GM18517 (cell line): Measurements from ENCODE around the gene BAIAP2.

Experiments
- ATAC-seq: cut with Tn5 transposase; IDR thresholded peaks from one replicate; pipeline ENCODE4 v1.9.1; 2021; ENCODE audit warnings: mild to moderate bottlenecking, moderate library complexity; ENCODE audit not compliant: unreplicated experiment

BAIAP2 gene

DNA sequence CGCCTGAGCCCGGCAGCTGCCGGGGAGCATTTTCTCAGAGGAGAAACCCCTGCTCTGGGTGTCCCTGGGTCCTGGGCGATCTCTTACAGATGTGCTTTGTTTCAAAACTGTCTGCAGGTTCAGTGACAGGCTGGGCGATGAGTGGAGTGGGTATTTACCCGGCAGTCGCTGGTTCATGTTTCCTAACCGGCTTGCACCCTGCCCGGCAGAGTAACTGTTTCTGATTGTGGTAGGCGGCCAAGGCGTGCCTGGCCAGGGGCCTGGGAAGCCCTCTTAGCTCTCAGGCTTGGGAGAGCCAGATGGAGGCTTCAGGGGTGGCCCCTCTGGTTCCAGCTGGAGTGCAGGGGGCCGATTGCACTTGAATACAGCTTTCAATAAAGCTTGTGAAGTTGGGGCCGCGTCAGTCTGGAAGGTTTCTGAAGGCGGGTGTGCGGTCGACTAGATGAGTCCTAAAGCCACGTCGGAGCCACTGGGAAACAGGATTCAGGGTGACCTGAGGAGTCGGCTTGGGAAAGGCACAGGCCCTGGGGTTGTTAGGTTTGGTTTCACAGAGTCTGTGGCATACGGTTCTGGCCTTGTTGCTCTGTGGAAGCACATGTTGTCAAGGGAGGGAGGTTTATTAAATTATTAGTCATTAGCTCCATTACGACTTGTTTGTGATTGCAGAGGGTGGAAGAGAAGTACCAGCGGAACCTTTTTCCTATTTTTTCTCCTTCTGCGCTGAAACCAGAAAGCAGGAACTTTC lies 1.4 kb downstream of the BAIAP2 start:
- ATAC-seq = no peak

- no peak for ATAC-seq
Measured at GRCh38 chr17:81037026-81037797, 2.3 kb downstream of the BAIAP2 start.

GRCh38 chr17:81037798-81038733 lies 3.1 kb downstream of the BAIAP2 start:
- no peak for ATAC-seq

- no peak for ATAC-seq
Measured at GRCh38 chr17:81039096-81039495, 4.1 kb downstream of the BAIAP2 start.

GRCh38 chr17:81039854-81040758 lies 5.2 kb downstream of the BAIAP2 start:
- no peak for ATAC-seq

DNA sequence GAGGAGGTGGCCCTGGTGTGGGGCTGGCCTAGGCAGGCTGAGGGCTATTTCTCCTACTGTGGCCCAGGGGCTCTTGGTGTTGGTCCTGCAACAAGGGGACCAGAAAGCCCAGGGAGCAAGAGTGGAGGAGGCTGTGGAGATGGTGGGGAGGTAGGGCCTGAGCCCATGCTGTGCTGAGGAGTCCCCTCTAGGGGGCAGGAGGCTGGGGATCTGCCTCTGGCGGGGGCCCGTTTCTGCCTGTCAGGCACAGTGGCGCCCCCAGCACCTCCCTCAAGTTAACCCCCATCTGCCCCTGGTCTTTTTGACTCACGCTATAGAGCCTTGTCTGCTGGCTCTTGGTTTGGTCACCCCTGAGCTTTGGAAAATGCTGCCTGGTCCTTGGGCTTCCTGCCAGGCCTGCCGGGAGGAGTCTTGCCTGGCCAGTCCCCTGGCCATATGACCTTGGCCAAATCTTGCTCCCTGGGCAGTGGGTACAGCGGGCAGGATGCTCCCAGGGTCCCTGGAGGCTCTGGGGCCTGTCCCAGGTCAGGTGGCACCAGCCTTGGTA lies 5.9 kb downstream of the BAIAP2 start:
- ATAC-seq = no peak

DNA sequence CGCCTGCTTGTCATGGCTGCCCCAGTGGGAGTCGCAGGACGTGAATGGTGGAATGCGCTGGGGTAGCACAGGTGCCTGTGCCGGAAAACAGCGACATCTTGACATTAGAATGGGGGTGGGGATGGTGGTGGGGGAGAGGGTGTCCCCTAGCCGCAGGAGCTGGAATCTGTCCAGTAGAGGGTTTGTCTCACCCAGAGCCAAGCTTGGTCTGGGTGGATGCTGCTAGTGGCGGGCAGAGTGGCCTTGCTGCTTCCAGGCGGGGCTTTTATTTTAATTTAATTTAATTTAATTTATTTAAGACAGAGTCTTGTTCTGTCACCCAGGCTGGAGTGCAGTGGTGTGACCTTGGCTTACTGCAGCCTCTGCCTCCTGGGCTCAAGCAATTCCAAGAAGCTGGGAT lies 7.7 kb downstream of the BAIAP2 start:
- no peak for ATAC-seq

GRCh38 chr17:81043319-81043724 lies 8.4 kb downstream of the BAIAP2 start:
- ATAC-seq = no peak

- no peak for ATAC-seq
Measured at GRCh38 chr17:81043725-81044427, 8.9 kb downstream of the BAIAP2 start.

- ATAC-seq = no peak
Measured at GRCh38 chr17:81044428-81044763, 9.4 kb downstream of the BAIAP2 start.

DNA sequence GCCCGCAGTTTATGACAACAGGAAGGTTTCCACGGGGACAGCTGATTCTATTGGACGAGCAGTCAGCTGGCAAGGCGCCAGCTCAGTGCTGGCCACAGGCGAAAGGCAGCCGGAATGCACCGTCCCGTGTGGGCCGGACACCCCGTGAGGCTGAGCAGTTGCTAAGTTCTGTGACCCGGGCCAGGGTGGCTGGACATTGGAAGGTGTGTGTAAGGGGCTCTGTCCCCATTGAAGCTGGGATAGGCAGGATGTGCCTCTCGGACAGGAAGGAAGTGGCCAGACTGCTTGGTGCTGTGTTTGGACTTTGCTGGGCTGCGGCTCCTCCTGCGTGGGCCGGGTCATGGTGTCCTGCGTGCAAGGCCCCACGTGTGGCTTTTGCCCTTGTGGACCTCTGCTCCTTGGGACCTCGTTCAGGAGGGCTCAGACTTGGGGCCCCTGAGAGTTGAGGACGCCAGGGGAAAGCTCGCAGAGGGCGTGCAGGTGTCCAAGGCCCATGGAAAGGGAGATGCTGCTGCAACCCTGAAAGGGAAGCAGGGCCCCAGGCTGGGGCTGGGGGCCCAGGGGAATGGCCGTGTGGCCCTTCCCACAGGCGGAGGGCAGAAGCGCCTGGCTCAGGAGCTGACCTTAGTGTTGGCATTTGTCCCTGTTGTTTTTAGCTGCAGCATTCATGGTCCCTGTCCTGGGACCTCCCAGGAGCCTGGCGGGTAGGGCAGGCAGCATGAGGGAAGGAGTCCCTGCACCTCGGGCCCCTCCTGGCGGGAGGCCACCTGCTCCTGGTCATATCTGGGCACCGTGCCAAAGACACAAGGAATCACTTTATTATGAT lies 10.0 kb downstream of the BAIAP2 start:
- ATAC-seq = no peak

DNA sequence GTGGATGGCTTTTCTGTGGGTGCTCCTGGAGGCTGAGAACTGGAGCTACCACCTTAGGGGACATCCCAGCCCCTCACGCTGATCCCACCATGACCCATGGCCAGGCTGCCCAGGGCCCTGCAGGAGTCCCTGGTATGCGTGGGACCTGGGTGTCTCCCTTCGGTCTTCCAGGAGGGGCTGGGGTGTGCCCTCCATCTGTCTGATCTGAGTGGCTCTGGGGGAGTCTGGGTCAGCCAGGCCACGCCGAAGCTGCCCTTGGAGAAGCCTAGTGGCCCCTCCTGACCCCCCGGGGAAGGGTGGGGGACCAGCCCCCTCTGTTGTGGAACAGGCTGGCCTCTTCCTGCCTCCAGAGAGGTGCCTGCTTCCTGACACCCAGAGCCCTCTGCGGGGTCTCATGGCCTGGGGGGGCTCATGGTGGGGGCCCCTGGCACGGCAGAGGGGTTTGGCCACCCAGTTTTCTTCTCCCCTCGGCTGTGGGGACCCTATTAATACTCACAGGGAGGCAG lies 10.7 kb downstream of the BAIAP2 start:
- no peak for ATAC-seq

GRCh38 chr17:81046132-81046769 lies 11.3 kb downstream of the BAIAP2 start:
- no peak for ATAC-seq

GRCh38 chr17:81046770-81047359 lies 11.9 kb downstream of the BAIAP2 start:
- no peak for ATAC-seq

GRCh38 chr17:81048827-81049371 lies 13.9 kb downstream of the BAIAP2 start:
- ATAC-seq = no peak

DNA sequence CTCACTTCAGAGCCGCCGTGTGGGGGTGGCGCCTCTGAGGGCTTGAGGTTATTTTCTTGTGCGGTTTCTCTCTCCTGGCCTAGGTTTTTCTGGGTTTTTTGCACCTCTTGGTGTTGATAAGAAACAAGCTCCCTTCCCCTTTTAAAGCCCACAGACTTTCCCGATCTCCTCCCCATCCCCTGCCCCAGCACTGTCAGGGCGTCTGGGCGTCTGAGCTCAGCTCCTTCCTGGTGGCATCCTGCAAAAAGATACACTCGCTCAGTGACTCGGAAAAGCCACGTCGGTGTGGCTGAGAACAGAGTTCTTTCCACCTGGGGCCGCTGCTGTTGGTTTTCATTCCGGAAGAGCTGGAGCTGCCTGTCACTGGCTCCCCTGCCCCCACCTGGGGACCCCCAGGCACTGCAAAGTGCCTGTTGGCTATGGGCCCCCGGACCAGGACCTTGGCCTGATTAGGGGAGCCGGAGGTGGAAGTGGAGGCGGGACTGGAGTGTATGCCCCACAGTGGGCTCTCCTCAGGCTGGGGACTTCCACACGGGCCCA lies 14.5 kb downstream of the BAIAP2 start:
- no peak for ATAC-seq

DNA sequence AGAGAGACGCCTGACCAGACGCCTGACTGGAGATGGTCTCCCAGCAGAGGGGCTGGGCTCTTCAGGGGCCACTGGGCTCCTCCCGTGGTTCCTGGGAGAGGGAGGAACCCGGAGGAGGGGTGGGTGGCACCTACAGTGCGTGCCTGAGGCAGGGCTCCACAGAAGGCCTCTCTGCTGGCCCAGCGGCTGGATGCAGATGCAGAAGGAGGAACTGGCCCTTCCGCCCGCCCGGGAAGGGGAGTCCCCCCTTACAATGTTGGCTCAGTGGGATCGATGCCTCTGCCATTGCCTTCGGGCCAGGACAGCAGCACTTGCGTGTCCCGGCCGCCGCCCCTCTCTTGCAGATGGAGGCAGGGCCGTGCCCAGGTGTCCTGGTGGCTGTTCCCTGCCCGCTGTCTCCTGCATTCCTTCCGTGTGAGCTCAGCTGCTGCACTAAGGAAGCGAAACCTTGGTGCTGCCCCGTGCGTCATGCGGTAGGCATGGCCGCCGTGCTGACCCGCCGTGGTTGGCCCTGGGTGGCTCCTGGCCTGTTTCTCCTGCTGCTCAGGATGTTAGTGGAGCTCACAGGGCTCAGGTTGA lies 15.1 kb downstream of the BAIAP2 start:
- ATAC-seq = no peak
